Neural cell (in vitro differentiated cells): Measurements from ENCODE around the gene WFDC10B. TPM values are rescaled to one million over a fixed set of nuclear protein-coding genes. Genes with fewer than 3 reads are reported as not detected.

ENCODE experiments used
- H2AFZ ChIP-seq: fragments of 200-600, 300-800 bp; sonication (generic), shearing (Covaris generic); 2 replicates; pipeline ENCODE4 v1.6.0; 2014; ENCODE audit warnings: low read depth, mild to moderate bottlenecking, antibody characterized with exemption, low read length, moderate library complexity
- H3F3A ChIP-seq: fragments of 200-600 bp; shearing (Covaris generic); 2 replicates; pipeline ENCODE4 v1.6.1; 2016; ENCODE audit warnings: mild to moderate bottlenecking, moderate library complexity, mixed read lengths, antibody characterized with exemption, low read length; ENCODE audit not compliant: insufficient read depth, poor library complexity, severe bottlenecking
- H3K27ac ChIP-seq: fragments of 200-600, 300-800 bp; sonication (generic), shearing (Covaris generic); 2 replicates; pipeline ENCODE4 v1.5.1; 2014; ENCODE audit warnings: mild to moderate bottlenecking, low read length, moderate library complexity
- H3K27me3 ChIP-seq: fragments of 300-800, 200-600 bp; sonication (generic), shearing (Covaris generic); 2 replicates; pipeline ENCODE4 v1.6.0; 2014; ENCODE audit warnings: mild to moderate bottlenecking, low read depth, low read length, moderate library complexity; ENCODE audit not compliant: insufficient read depth
- H3K36me3 ChIP-seq: fragments of 300-800, 200-600 bp; sonication (generic), shearing (Covaris generic); 2 replicates; pipeline ENCODE4 v1.5.1; 2014; ENCODE audit warnings: mild to moderate bottlenecking, antibody characterized with exemption, low read length, moderate library complexity; ENCODE audit not compliant: insufficient read depth
- H3K4me2 ChIP-seq: fragments of 300-800, 200-600 bp; sonication (generic), shearing (Covaris generic); 2 replicates; pipeline ENCODE4 v1.6.0; 2014; ENCODE audit warnings: mild to moderate bottlenecking, low read length
- H3K4me3 ChIP-seq: fragments of 300-800, 200-600 bp; sonication (generic), shearing (Covaris generic); 2 replicates; pipeline ENCODE4 v1.5.1; 2014; ENCODE audit warnings: mild to moderate bottlenecking, low read length, moderate library complexity
- H3K79me2 ChIP-seq: fragments of 200-600 bp; shearing (Covaris generic); replicated peaks from 2 replicates; pipeline ENCODE4 v1.6.0; 2014; ENCODE audit warnings: mild to moderate bottlenecking, low read length, moderate library complexity; ENCODE audit not compliant: insufficient read depth
- H3K9ac ChIP-seq: fragments of 300-800, 200-600 bp; sonication (generic), shearing (Covaris generic); 2 replicates; pipeline ENCODE4 v1.6.1; 2016; ENCODE audit warnings: mild to moderate bottlenecking, low read length, mixed read lengths
- H3K9me2 ChIP-seq: fragments of 200-600 bp; shearing (Covaris generic); 2 replicates; pipeline ENCODE4 v1.6.1; 2016; ENCODE audit warnings: mild to moderate bottlenecking, low read length, mixed read lengths; ENCODE audit not compliant: insufficient read depth
- H3K9me3 ChIP-seq: fragments of 200-600, 300-800 bp; sonication (generic), shearing (Covaris generic); 2 replicates; pipeline ENCODE4 v1.6.1; 2016; ENCODE audit warnings: mild to moderate bottlenecking, mixed run types, low read length, moderate library complexity, mixed read lengths
- H4K20me1 ChIP-seq: fragments of 200-600 bp; shearing (Covaris generic); 2 replicates; pipeline ENCODE4 v1.6.1; 2016; ENCODE audit warnings: mild to moderate bottlenecking, mixed run types; ENCODE audit not compliant: insufficient read depth
- EP300 ChIP-seq: fragments of 450-650 bp; conservative IDR thresholded peaks from 2 replicates; pipeline ENCODE4 v1.6.1; 2014; ENCODE audit warnings: antibody characterized with exemption, mild to moderate bottlenecking, moderate library complexity; ENCODE audit not compliant: poor library complexity, severe bottlenecking
- EZH2 ChIP-seq: fragments of 200-600, 300-800 bp; shearing (Covaris generic), sonication (generic); IDR thresholded peaks from 2 replicates; pipeline ENCODE4 v1.6.1; 2014; ENCODE audit warnings: antibody characterized with exemption, low read length, borderline replicate concordance, mild to moderate bottlenecking; ENCODE audit not compliant: insufficient read depth, poor library complexity, severe bottlenecking
- MXI1 ChIP-seq: fragments of 450-650 bp; conservative IDR thresholded peaks from 2 replicates; pipeline ENCODE4 v1.6.1; 2014; ENCODE audit warnings: antibody characterized with exemption, mild to moderate bottlenecking; ENCODE audit not compliant: poor library complexity, severe bottlenecking
- POLR2AphosphoS5 ChIP-seq: IDR thresholded peaks from 2 replicates; pipeline ENCODE4 v1.6.1; 2012
- RAD21 ChIP-seq: fragments of 450-650 bp; conservative IDR thresholded peaks from 2 replicates; pipeline ENCODE4 v1.6.1; 2014; ENCODE audit warnings: antibody characterized with exemption, mild to moderate bottlenecking, moderate library complexity
- SMC3 ChIP-seq: fragments of 450-650 bp; conservative IDR thresholded peaks from 2 replicates; pipeline ENCODE4 v1.6.1; 2014; ENCODE audit warnings: antibody characterized with exemption, mild to moderate bottlenecking, moderate library complexity; ENCODE audit not compliant: poor library complexity
- TAF1 ChIP-seq: IDR thresholded peaks from 2 replicates; pipeline ENCODE4 v1.6.1; 2012; ENCODE audit warnings: low read depth
- polyA plus RNA-seq: library from polyadenylated mRNA; depleted of rRNA; stranded (reverse); fragments of >200 nt; gene quantifications from 2 replicates; pipeline ENCODE4 v1.2.3, GENCODE V29; 2014
- TF ChIP-seq, protein P1 (sequence below): fragments of 450-650 bp; IDR thresholded peaks from 2 replicates; pipeline ENCODE4 v1.5.1; 2014; ENCODE audit warnings: antibody characterized with exemption, mild to moderate bottlenecking, moderate library complexity; ENCODE audit not compliant: poor library complexity, severe bottlenecking
- TF ChIP-seq, protein P2 (sequence below): IDR thresholded peaks from 2 replicates; pipeline ENCODE4 v1.6.1; 2012; ENCODE audit warnings: borderline replicate concordance

The WFDC10B gene
- polyA plus RNA-seq, 1 donor from 2014 or later: not detected

DNA sequence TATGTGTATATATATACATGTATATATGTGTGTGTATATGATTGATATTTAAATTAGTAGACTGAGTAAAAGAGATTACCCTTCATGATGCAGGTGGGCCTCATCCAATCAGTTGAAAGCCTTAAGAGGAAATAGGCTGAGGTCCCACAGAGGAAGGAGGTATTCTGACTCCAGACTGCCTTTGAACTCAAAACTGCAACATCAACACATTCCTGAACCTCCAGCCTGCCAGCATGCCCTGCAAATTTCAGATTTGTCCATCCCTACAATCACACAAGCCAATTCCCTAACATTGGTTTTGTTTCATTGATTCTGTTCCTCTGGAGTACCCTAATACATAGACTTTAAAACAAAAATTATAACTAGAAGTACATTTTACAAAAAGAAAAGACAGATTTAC, 40.2 kb upstream of the WFDC10B start:
- Histone ChIP-seq H3K4me2 (no peak overlapping the region), H2AFZ (no peak overlapping the region)
- TF ChIP-seq TAF1 (no peak), MXI1 (no peak), POLR2AphosphoS5 (no peak), EP300 (no peak), RAD21 (no peak), EZH2 (no peak), SMC3 (no peak)
- TF ChIP-seq, protein P1, sequence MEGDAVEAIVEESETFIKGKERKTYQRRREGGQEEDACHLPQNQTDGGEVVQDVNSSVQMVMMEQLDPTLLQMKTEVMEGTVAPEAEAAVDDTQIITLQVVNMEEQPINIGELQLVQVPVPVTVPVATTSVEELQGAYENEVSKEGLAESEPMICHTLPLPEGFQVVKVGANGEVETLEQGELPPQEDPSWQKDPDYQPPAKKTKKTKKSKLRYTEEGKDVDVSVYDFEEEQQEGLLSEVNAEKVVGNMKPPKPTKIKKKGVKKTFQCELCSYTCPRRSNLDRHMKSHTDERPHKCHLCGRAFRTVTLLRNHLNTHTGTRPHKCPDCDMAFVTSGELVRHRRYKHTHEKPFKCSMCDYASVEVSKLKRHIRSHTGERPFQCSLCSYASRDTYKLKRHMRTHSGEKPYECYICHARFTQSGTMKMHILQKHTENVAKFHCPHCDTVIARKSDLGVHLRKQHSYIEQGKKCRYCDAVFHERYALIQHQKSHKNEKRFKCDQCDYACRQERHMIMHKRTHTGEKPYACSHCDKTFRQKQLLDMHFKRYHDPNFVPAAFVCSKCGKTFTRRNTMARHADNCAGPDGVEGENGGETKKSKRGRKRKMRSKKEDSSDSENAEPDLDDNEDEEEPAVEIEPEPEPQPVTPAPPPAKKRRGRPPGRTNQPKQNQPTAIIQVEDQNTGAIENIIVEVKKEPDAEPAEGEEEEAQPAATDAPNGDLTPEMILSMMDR: no peak
- TF ChIP-seq, protein P2, sequence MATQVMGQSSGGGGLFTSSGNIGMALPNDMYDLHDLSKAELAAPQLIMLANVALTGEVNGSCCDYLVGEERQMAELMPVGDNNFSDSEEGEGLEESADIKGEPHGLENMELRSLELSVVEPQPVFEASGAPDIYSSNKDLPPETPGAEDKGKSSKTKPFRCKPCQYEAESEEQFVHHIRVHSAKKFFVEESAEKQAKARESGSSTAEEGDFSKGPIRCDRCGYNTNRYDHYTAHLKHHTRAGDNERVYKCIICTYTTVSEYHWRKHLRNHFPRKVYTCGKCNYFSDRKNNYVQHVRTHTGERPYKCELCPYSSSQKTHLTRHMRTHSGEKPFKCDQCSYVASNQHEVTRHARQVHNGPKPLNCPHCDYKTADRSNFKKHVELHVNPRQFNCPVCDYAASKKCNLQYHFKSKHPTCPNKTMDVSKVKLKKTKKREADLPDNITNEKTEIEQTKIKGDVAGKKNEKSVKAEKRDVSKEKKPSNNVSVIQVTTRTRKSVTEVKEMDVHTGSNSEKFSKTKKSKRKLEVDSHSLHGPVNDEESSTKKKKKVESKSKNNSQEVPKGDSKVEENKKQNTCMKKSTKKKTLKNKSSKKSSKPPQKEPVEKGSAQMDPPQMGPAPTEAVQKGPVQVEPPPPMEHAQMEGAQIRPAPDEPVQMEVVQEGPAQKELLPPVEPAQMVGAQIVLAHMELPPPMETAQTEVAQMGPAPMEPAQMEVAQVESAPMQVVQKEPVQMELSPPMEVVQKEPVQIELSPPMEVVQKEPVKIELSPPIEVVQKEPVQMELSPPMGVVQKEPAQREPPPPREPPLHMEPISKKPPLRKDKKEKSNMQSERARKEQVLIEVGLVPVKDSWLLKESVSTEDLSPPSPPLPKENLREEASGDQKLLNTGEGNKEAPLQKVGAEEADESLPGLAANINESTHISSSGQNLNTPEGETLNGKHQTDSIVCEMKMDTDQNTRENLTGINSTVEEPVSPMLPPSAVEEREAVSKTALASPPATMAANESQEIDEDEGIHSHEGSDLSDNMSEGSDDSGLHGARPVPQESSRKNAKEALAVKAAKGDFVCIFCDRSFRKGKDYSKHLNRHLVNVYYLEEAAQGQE: no peak

DNA sequence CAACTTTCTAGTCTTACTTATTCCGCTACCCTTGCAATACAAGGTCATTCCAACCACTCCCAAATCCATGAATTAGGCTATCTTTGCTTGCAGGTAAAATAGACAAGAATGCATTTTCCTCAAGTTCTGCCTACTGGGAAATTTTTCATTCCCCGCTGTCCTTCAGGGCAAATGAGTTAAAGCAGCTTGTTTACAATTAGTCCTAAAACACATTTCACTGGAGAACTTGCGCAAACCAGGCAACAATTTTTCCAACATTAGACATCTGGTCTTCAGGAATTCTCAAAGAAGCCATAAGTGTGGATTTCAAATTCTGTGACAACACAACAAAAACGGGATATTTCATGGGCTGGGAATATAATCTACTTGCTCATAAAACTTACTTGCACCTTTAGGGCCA, 37.8 kb upstream of the WFDC10B start:
- H3K27ac ChIP-seq: no peak overlapping the region
- no peak overlapping the region for H3K4me2 ChIP-seq
- no peaks in the 10 kb centered on the region for H3K27me3 ChIP-seq
- no peaks in the 10 kb centered on the region for H3K79me2 ChIP-seq
- H4K20me1 ChIP-seq: no peaks in the 10 kb centered on the region
- no peaks in the 10 kb centered on the region for H3F3A ChIP-seq
- H3K36me3 ChIP-seq: no peaks in the 10 kb centered on the region
- H2AFZ ChIP-seq: no peak overlapping the region
- no peak overlapping the region for H3K9ac ChIP-seq
- H3K4me3 ChIP-seq: no peak overlapping the region
- H3K9me2 ChIP-seq: no peaks in the 10 kb centered on the region
- no peak for TF ChIP-seq TAF1
- no peak for TF ChIP-seq MXI1
- no peak for TF ChIP-seq EZH2
- no peak for TF ChIP-seq RAD21
- no peaks in the 10 kb centered on the region for H3K9me3 ChIP-seq

More for the DNA sequence above, 40.2 kb upstream of the WFDC10B start:
- H3K4me3 ChIP-seq: no peak overlapping the region
- H3K9me3 ChIP-seq: no peaks in the 10 kb centered on the region
- no peaks in the 10 kb centered on the region for H3K36me3 ChIP-seq
- H3K27ac ChIP-seq: no peak overlapping the region
- no peaks in the 10 kb centered on the region for H3F3A ChIP-seq
- no peaks in the 10 kb centered on the region for H3K79me2 ChIP-seq
- H3K27me3 ChIP-seq: no peaks in the 10 kb centered on the region
- no peaks in the 10 kb centered on the region for H3K9me2 ChIP-seq
- no peaks in the 10 kb centered on the region for H4K20me1 ChIP-seq
- no peak overlapping the region for H3K9ac ChIP-seq

DNA sequence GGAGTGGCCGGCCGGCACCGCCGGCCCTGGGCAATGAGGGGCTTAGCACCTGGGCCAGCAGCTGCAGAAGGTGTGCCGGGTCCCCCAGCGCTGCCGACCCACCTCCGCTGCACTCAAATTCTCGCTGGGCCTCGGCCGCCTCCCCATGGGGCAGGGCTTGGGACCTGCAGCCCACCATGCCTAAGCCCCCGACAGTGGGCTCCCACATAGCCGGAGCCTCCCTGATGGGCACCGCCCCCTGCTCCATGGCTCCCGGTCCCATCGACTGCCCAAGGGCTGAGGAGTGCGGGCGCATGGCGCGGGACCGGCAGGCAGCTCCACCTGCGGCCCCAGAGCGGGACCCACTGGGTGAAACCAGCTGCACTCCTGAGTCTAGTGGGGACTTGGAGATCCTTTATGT, 31.2 kb upstream of the WFDC10B start:
- Histone ChIP-seq H3K4me2 (no peak overlapping the region), H3K36me3 (no peaks in the 10 kb centered on the region), H3K27ac (no peak overlapping the region), H3K9me2 (no peaks in the 10 kb centered on the region), H3K9ac (no peak overlapping the region), H3K27me3 (no peaks in the 10 kb centered on the region), H4K20me1 (no peaks in the 10 kb centered on the region), H3K9me3 (no peaks in the 10 kb centered on the region), H3F3A (no peaks in the 10 kb centered on the region), H3K79me2 (no peaks in the 10 kb centered on the region), H3K4me3 (no peak overlapping the region), H2AFZ (no peak overlapping the region)
- no peak for TF ChIP-seq TAF1
- TF ChIP-seq, protein P1: no peak
- TF ChIP-seq, protein P2: no peak
- TF ChIP-seq RAD21: no peak
- TF ChIP-seq EP300: no peak
- no peak for TF ChIP-seq MXI1
- TF ChIP-seq EZH2: no peak
- no peak for TF ChIP-seq SMC3
- no peak for TF ChIP-seq POLR2AphosphoS5
